GM21390 (cell line): ENCODE results near the gene FTO.

Source experiments
- ATAC-seq: cut with Tn5 transposase; IDR thresholded peaks from one replicate; pipeline ENCODE4 v1.9.1; 2021; ENCODE audit not compliant: unreplicated experiment

Gene FTO

DNA sequence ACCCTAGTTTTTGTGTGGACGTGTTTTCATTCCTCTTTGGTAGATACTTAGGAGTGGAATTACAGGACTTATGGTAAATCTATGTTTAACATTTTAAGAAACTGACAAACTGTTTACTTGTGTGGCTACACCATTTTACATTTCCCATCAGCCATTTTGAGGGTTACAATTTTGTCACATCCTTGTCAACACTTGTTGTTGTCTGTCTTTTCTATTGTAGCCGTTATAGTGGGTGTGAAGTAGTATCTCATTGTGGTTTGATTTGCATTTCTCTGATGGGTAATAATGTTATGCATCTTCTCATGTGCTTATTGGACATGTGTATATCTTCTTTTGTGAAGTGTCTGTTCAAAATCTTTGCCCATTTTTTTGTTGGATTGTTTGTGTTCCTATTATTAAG, 4.5 kb downstream of the FTO start:
- no peak for ATAC-seq

DNA sequence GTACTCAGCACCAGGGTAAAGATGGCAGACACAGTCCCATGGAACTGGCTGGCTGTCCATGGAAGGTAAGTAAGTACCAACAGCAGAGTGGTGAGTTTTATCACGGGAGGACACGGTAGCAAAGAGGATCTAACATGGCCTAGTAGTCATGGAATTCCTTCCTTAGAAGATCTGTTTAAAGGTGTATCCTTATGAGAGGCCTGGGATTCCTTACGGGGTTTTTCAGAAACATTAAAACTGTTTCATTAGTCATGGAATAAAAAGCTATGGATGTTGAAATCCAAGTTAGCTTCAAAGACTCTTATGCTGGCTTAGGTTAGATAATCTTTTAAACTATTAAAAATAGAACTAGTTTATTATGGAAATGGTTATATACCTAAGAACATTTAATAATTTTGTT, 7.4 kb downstream of the FTO start:
- ATAC-seq = no peak

DNA sequence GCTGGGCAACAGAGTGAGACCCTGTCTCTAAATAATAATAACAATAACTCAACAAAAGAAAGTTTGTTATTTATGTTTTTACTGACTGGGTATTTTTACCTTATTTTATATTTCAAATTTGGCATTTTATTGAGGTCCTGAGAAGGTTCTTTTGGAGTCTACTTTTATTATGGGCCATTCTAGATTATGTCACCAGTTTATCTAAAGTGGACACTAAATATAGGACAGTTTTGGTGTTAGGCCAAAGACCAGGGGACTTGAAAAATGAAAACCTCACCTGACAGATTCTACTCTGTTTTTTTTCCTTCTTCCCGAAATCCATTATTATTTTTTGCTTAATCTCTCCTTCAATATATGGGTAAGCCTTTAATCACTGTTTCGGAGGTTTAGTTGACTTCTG, 8.1 kb downstream of the FTO start:
- ATAC-seq = no peak

DNA sequence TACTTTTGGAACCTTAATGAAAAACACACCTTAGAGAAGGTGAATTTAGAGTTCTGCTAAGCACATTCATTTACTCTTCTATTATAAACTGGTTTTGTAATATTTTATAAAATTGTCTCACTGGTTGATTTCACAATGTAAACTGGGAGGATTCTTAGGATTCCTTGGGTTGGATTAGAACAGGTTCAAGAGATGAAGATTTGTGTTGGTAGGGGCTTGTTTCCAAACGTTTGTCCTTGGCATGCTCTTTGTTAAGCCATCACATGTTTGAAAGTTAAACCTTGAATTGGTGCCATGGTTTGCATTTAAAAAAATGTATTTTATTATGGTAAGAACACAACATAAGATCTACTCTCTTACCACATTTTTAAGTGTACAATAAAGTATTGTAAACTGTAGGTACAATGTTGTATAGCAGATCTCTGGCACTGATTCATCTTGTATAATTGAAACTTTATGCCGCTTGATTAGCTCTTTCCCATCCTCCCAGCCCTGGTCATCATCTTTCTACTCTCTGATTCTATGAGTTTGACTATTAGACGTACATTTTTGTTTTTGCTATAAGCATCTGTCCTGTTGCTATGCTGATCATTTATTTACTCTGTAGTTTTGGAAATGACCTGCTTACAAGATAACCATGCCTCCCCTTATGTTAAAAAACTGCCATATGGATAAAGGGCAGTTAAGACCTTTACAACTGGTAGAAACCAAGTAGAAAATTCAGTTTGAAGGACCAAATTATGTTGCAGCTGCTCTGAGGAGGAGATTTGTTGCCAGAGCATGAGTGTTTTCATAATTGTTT, 9.6 kb downstream of the FTO start:
- no peak for ATAC-seq

DNA sequence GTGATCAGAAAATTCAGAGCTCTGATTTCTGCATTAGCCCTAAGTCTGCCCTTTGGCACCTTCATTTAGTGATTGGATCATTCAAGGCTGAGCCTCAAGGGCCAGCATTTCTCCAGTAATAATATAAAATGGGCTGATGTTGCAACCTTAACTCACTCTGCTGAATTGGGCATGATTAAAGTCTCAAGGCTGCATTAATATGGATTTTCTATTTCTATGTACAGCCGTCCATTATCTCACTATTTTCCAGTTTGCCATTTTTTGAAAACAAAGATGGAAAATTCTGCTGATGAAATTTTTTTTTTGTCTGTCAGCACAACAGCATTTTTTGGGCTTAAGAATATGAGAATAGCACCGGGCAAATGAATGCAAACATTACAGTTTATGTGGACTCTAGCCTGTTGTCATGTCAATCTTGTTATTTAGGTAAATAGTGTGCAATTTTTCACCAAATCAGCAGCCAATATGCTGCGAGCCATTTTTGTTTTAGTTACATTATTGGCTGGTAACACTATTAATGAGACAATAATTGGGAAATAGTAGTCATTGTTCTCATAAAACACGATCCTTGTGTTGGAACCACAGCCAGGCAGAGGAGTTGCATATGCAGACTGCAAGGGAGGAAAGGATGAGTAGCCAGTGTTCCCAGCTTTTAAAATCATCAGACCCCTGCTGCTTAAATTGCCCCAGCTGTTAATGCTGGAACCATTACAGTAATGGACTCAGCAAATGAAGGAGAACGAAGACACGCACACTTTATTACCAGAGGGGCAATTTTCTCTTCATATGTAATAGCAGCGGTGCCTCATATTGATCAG, 10.5 kb downstream of the FTO start:
- no peak for ATAC-seq

DNA sequence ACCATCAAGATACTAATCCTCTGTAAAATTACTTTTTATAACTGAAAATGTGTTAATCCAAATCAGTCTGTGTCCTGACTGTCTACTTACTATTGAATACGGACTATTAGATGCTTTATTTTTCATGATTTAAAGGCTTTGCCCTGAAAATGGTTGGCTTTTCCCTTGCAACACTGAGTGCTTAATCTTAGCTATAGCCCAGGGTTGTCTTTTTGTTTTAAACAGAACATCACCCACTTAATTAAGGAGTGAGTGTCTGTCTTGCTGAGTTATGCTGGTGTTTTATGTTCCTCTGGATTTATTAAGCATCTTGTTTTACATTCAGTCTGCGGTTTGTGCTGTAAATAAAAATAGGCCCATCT, 11.0 kb downstream of the FTO start:
- ATAC-seq = no peak

DNA sequence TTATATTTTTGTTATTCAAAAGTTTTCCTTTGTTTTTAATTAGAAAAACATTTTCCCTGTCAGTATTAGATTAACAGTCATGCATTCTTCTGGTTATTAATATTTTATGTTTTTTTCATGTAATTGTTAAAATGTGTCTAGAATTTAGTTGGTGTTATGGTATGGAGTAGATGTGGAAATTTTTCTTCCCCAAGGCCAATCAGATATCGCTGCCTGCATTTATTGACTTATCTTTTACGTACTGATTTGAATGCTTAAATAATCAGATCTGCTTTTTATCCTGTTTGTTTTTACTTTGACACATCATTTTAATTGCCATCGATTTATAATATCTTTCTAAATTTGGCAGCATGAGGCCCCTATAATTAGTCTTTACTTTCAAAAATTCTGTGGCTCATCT, 13.6 kb downstream of the FTO start:
- ATAC-seq = no peak

DNA sequence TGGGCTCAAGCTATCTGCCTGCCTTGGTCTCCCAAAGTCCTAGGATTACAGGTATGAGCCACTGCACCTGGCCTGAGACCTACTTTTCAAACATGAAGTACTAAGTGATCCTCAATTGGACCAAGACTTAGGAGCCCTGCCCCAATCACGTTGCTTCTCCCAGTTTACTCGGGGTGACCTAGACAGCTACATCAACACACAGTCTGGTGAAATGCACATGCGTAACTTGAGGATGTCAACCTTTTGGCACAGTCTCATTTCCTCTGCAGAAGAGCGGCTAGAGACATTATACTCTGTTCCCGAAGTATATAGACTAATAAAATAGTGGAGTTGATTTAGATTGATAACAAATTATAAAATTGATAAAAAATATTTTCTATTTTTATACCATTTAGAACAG, 17.1 kb downstream of the FTO start:
- no peak for ATAC-seq

DNA sequence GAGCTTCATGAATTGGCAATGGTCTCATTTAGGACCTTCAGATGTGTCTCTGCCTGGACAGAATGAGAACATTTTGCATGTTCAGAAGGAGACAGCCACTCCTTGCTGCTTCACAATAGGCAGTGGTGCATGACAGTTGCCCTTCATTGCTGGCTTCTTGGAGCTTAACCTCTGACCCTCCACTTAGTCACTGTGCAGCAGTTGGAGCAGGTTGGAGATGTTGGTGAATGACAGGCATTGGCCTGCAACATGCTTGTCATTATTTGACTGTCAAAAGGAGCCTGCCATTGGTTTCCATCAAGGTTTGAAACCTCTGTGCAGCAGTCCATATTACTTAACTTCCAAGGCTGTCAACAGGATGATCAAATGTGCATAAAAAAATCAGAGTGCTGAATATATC, 22.7 kb downstream of the FTO start:
- ATAC-seq = no peak

DNA sequence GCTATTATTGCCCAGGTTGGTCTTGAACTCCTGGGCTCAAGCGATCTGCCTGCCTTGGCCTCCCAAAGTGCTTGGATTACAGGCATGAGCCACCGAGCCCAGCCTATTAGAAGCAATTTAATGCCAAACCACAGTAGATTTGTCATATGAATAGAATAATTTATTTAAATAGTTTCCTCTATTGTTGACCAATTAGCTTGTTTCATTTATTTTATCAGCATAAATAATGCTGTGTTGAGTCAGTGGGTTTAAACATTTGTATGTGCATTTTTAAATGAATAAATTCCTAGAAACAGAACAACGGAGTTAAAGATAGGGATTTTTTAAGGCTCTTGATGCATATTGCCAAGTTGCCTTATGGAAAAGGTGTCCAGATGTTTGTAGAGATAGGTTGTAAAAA, 26.7 kb downstream of the FTO start:
- ATAC-seq = no peak

DNA sequence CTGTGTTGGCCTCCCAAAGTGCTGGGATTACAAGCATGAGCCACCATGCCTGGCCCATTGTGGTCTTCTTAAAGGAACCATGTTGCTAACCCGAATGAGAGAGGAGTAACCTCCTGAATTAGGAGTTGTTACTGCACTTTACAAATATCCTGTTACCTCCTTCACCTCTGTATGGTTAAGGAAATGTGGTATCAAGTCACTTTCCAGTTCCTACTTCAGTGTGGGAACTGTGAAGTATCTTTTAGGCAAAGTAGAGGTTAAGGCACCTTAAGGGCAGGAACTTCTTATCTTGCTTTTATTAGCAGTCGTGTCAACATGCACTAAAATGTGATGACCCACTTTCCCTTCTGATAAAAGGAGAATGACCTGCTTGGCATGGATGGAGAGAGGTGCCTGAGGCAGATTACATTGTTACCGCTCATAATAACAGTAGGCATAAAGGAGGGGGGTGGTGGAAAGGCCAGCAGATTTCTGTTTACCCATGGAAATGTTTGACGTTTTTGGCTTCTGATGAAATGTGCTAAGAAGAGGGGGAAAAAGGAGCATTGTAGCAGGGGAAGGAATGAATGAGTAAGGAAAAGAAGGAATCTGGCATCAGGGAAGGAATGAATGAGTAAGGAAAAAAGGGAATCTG, 28.5 kb downstream of the FTO start:
- ATAC-seq = no peak

DNA sequence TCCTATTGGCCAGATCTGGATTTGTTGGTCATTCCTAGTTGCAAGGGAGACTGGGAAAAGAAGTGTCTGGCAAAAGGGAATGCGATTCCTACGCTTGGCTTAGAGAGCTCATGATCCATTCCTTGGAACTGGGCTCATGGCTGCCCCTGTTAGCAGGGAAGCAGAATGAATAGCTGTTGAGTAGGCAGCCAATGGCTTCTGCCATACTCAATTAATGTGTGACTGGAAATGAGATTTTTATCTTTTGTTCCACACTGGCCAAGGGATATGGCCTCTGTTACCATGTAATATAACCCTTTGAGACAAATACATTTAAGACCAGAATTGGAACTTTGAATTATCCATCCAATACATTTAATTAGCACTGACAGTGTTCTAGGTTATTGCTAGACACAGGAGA, 31.0 kb downstream of the FTO start:
- ATAC-seq = no peak

DNA sequence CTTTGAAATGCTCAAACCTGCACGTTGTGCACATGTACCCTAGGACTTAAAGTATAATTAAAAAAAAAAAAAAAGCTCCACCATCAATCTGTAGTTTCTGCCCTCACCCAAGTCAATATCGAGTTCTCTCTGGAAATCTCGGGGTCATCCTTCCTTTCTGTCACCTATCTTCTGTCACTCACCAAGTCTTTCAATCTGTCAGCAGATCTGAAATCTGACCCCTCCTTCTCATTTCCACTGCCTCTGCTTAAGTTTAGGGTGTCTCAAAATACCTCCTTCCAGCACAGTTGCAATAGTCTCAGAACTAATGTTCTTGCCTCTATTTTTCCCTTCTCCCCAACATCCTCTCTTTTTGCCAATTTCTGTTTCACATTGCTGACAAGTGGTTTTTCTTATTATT, 32.3 kb downstream of the FTO start:
- no peak for ATAC-seq

DNA sequence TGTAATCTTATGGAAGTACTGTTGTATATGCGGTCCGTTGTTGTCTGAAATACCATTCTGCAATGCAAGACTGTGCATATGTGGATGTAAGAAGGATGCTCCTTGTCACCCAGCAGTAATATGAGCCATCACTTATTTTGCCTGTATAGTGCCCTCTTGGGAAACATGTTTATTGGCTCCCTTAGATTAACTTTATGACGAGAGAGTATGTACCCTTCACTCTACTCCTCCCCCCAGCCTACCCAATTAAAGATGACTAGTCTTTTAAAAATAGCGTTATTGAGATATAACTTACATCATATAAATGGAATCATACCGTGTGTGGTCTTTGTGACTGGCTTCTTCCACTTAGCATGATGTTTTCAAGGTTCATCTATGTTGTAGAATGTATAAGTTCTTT, 33.6 kb downstream of the FTO start:
- no peak for ATAC-seq

DNA sequence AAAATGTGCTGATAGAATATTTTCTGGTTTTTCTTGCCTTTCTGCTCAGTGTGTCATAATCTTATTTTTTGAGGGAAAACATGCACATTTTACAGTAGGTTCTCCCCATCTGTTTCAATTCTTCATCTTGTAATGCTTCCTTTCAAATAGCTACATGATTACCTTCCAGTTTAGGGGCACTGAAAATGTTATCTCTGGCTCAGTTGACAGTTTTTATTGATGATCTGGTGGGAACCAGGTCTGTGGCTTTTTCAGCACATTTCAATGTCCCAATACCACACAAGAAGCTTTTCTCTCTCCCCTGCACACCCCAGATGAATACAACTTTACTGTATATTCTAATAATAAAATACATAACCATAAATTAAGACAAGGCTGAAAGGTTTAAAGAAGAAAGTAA, 36.5 kb downstream of the FTO start:
- ATAC-seq = no peak

DNA sequence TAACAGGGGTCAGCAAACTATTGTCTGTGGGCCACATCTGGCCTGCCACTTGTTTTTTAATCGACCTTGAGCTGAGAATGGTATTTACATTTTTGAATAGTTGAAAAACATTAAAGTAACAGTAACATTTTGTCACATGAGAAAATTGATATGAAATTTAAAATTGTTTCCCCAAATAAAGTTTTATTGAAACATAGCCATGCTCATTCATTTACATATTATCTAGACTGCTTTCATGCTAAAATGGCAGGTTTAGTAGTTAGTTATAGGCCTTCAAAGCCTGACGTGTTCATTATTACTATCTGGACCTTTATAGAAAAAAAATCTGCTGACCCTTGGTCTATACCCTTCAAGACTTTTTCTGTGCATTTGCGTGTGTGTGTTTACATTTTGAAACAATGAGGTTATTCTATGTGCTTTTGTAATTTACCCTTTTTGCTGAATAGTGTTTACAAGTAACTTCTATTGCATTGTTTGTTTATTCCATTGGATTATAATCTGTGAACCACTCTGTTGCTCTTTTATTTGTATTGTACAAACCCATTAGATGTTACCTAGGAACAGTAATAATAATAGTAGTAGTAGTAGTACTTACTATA, 37.1 kb downstream of the FTO start:
- ATAC-seq = no peak

DNA sequence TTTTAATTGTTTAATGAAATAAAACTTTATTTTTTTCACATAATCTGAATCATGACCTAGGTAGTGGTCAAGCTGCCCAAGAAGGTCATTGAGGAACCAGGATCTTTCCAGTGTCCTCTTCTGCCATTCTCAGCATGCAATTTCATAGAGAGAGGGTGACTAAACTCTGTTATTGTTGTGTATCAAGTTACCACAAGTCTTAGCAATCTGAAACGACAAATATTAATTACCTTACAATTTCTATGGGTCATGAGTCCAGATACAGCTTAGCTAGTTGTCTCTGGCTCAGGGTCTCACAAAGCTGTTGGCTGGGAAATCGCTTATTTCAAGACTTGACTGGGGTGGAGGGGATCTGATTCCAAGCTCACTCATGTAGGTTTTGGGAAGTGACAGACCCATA, 37.6 kb downstream of the FTO start:
- ATAC-seq = no peak

DNA sequence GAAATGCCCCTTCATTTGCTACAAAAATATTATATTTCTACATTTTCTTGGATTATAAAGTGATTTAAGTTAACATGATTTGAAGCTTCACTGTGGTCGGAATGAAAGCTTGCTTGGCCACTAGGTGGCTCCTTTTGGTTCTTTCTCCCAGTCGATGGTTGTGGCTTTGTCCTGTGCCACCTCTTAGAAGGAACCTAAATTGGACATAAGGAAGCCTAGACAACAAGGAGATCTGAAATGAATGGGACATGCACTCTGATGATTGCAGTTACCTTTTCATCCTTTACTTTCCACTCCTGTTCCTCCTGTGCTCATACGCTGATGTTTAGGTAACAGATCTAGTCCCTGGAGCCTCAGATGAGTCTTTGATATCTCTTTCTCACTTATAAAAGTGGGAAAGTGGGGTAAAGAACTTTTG, 39.2 kb downstream of the FTO start:
- no peak for ATAC-seq

DNA sequence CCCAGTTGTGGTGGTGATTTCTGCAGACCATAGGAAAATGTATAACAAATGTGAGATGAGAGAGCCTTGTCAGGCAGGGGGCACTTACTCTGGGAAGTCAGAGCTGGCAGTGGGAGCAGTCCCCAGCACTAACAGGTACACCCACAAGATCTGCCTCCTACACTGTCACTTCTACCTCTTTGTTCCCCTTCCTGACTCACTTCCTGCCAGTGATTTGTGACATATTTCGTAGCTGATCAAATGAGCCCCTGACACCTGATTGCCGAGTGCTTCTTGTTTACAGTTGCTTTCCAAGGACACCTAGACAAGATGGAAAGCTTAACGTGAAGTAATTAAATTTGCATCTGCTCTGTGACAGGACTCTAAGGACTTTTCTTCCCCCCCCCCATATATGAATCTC, 40.5 kb downstream of the FTO start:
- no peak for ATAC-seq

DNA sequence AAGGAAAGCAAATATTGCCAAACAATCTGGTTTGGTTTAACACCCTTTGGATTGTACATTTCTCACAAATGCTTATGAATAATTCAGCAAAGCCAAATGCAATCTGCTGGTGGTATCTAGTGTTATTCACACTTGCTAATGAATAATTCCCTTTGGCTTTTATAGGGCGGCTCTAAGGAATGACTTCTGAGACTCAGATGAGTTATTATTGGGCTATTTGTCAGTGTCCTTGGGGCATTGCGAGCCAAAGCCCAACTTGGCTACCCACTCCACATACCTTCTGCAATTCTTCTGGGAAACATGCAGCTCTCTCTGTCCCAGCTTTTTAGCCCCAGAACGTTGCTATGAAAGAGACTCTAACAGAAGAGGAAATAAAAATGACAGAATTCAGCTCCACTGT, 41.1 kb downstream of the FTO start:
- no peak for ATAC-seq

DNA sequence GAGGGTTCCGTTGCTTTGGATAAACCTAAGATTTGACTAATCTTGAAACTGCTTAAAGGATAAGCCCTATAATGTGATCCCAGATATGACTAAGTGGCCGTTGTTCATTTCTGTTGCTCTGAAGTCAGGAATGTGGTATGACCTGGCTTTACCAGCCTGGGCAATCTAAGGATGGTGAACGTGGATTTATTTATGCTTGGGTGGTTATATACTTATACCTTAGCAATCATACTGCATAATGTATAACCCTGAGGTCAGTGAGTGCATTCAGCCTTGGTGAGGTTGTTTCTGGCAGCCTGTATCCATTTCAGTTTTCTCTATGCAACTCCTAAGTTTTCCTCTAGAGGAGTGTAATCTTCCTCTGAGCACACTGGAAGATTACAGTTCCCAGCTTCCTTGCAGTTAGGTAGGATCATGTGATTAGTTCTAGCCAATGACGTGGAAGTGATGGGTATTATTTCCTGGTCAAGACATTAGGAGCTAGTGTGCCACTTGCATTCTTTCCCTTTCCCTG, 41.9 kb downstream of the FTO start:
- no peak for ATAC-seq

DNA sequence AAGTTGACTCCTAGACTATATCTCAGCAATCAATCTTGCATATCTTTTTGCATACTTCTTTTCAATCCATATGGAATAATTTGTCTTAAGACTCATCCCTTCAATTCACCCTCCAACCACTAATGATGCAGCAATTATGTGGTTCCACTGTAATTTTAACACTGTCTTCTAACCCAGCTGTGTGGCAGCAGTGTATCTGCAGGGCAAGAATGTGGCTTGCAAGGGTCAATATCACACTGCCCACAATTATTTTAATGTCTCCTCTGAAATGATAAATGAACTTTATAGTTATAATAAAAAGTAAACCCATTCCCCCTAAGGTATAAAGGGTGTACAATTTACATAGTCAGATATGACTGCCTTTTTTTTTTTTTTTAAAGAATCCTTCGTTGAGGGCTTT, 48.6 kb downstream of the FTO start:
- no peak for ATAC-seq
